B cell (primary cell): ENCODE data around the gene THOC5. TPM values are rescaled to one million over a fixed set of nuclear protein-coding genes. Genes with fewer than 3 reads are reported as not detected.

Experiments
- ATAC-seq: fragments of 200-7000 bp; cut with Tn5 transposase; one replicate; pipeline ENCODE4 v1.10.0; 2021; ENCODE audit warnings: low read depth, mild to moderate bottlenecking, moderate number of reproducible peaks, moderate library complexity
- CTCF ChIA-PET: fragments of 350-600 bp; sonication (Branson Sonifier 250); formaldehyde crosslinking; loops from one replicate; lab custom pipeline; 2021; ENCODE audit warnings: antibody characterized with exemption, inconsistent platforms; lab: Charles Lee
- POLR2A ChIA-PET: fragments of 350-600 bp; sonication (Branson Sonifier 250); formaldehyde crosslinking; loops from one replicate; lab custom pipeline; 2021; ENCODE audit warnings: antibody characterized with exemption; lab: Charles Lee
- DNase-seq: peaks from one replicate; pipeline ENCODE4 v3.0.0; 2013
- H2AFZ ChIP-seq: 2 replicates; pipeline ENCODE4 v1.6.1; 2012; ENCODE audit warnings: mild to moderate bottlenecking, low read depth, low read length; ENCODE audit not compliant: insufficient read depth, poor library complexity, severe bottlenecking
- H3K27ac ChIP-seq, 2 donors: 1 replicate in 1 of 2; 2 replicates in 1 of 2; pipeline ENCODE4 v1.5.1; 2012 to 2013; ENCODE audit warnings: low read length in 2 of 2, mild to moderate bottlenecking in 2 of 2, moderate library complexity in 1 of 2
- H3K27me3 ChIP-seq, 4 experiments: fragments of 200-600 bp in 1 of 4; sonication (generic) in 1 of 4; replicated peaks in 1 of 4; 1 replicate in 2 of 4; 2 replicates in 2 of 4; pipeline versions ENCODE4 v1.6.1 to v1.7.0; 2013 to 2016; ENCODE audit warnings: low read length in 3 of 4, mild to moderate bottlenecking in 2 of 4, mixed read lengths in 1 of 4, moderate library complexity in 1 of 4; ENCODE audit not compliant: insufficient read depth in 4 of 4, control insufficient read depth in 3 of 4; ENCODE audit errors: control extremely low read depth in 1 of 4
- H3K36me3 ChIP-seq, 2 experiments: replicated peaks in 1 of 2; 1 replicate in 1 of 2; 2 replicates in 1 of 2; pipeline versions ENCODE4 v1.6.1 to v1.7.1; 2013; ENCODE audit warnings: low read length in 1 of 2; ENCODE audit not compliant: insufficient read depth in 2 of 2, control insufficient read depth in 1 of 2; ENCODE audit errors: control extremely low read depth in 1 of 2, extremely low read depth in 1 of 2
- H3K4me1 ChIP-seq, 2 donors: fragments of 200-600 bp in 1 of 2; sonication (generic) in 1 of 2; 1 replicate in 1 of 2; 2 replicates in 1 of 2; pipeline versions ENCODE4 v1.5.1 to v1.6.1; 2013 to 2017; ENCODE audit warnings: low read length in 2 of 2; ENCODE audit not compliant: control insufficient read depth in 2 of 2, insufficient read depth in 2 of 2
- H3K4me2 ChIP-seq: replicated peaks from 2 replicates; pipeline ENCODE3; 2012; ENCODE audit warnings: mild to moderate bottlenecking, low read depth, low read length; ENCODE audit not compliant: poor library complexity, severe bottlenecking
- H3K4me3 ChIP-seq, 5 experiments: fragments of 200-600 bp in 1 of 5; sonication (generic) in 1 of 5; 1 replicate in 3 of 5; 2 replicates in 2 of 5; pipeline versions ENCODE4 v1.5.1 to v1.7.0; 2011 to 2016; ENCODE audit warnings: low read length in 4 of 5, mild to moderate bottlenecking in 4 of 5, low read depth in 2 of 5, control low read depth in 1 of 5, moderate library complexity in 1 of 5; ENCODE audit not compliant: insufficient read depth in 1 of 5; ENCODE audit errors: control extremely low read depth in 1 of 5, extremely low read depth in 1 of 5
- H3K79me2 ChIP-seq: fragments of 200-600 bp; sonication (generic); one replicate; pipeline ENCODE4 v1.6.0; 2016; ENCODE audit warnings: low read length; ENCODE audit not compliant: control insufficient read depth, insufficient read depth
- H3K9ac ChIP-seq: fragments of 200-600 bp; sonication (generic); 2 replicates; pipeline ENCODE4 v1.6.1; 2017; ENCODE audit warnings: mild to moderate bottlenecking, low read length, moderate library complexity
- H3K9me3 ChIP-seq, 3 donors: one replicate each; pipeline versions ENCODE4 v1.6.1 to v1.7.1; 2013; ENCODE audit warnings: low read length in 2 of 3; ENCODE audit not compliant: control insufficient read depth in 2 of 3, insufficient read depth in 1 of 3; ENCODE audit errors: control extremely low read depth in 1 of 3
- H4K20me1 ChIP-seq: 2 replicates; pipeline ENCODE4 v1.6.0; 2012; ENCODE audit warnings: mild to moderate bottlenecking, low read length; ENCODE audit not compliant: insufficient read depth, control insufficient read depth, poor library complexity, severe bottlenecking
- H3K27ac Mint-ChIP-seq: one replicate; pipeline ENCODE4 v1.8.0; 2021; ENCODE audit warnings: mixed read lengths
- H3K27me3 Mint-ChIP-seq: one replicate; pipeline ENCODE4 v1.8.0; 2021; ENCODE audit warnings: mixed read lengths
- H3K4me1 Mint-ChIP-seq: one replicate; pipeline ENCODE4 v1.8.0; 2021; ENCODE audit warnings: mixed read lengths
- H3K4me3 Mint-ChIP-seq: one replicate; pipeline ENCODE4 v1.8.0; 2021; ENCODE audit warnings: mixed read lengths
- H3K9me3 Mint-ChIP-seq: one replicate; pipeline ENCODE4 v1.8.0; 2022; ENCODE audit warnings: mixed read lengths; ENCODE audit not compliant: insufficient read depth
- EZH2 ChIP-seq: IDR thresholded peaks from 2 replicates; pipeline ENCODE4 v1.6.1; 2012; ENCODE audit warnings: borderline replicate concordance, low read depth, mild to moderate bottlenecking, moderate library complexity, low read length; ENCODE audit not compliant: insufficient read depth, poor library complexity, severe bottlenecking
- WGBS: methylation state at CpG from one replicate; pipeline ENCODE4 v1.1.5; 2013; ENCODE audit warnings: missing lambda C conversion rate; ENCODE audit not compliant: insufficient coverage; 5-methylcytosine and 5-hydroxymethylcytosine counted together
- intact Hi-C: fragments of 100-400 bp; cut with micrococcal nuclease; formaldehyde crosslinking; loops from one replicate; pipeline ENCODE4 v1.10.0; 2022
- polyA plus RNA-seq: library from polyadenylated mRNA; depleted of rRNA; stranded (reverse); fragments of >200 nt; gene quantifications from 2 replicates; pipeline ENCODE4 v1.2.3, GENCODE V29; 2012
- total RNA-seq, 2 donors: library from RNA; stranded (reverse); fragments of 120-200 nt in 1 of 2; gene quantifications; 1 replicate in 1 of 2; 2 replicates in 1 of 2; pipeline versions ENCODE4 v1.2.3 to v1.2.4, GENCODE V29; 2013 to 2022
- TF ChIP-seq, protein P1 (sequence below): fragments of 200-600 bp; IDR thresholded peaks from one replicate; pipeline ENCODE4 v1.8.0; 2022; ENCODE audit warnings: antibody characterized with exemption, mild to moderate bottlenecking

THOC5 gene
- total and polyA plus RNA-seq, 2 donors (not counting 1 experiment from before 2014, with no cell fraction given) = 26.5 to 59.1 TPM

DNA sequence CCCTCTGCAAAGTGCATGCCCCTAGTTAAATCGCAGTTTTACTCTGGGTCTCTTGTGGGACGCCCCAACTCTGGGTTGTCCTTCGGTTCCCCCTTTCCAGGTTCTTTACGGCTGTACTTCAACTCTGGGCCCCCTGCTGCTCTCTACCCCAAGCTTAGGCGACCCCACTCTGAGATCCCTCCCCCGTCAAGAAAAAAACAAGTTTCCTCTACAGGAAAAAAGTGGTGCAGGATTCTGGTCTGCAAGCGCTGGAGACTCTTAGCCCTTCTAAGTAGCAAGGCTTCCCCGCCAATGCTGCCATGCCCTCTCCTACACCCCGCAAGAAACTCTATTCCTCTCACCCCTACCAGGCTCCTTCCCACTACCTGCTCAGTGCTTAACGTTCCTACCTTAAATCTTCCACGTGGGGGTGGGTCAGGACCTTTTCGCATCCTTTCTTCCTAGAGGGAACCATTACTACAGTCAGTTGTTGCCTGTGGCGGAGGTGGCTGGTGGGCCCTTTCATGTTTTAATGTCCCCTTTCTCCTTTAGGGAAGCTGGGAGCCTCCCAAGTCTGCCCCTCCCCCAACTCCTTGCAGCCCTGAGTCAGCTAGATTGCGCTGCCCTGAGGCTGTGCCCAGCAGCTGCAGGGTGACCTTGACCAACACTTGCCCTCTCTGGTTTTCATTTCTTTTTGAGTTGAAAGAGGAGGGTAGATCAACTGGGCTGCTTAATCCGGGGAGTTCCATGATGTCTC is 72.1 kb downstream of the THOC5 start:
- H3K4me3 ChIP-seq = peak overlapping the region in 2 of 5 experiments; percentile 8 to 24
- 16% methylated on average over 12 of the region's 15 CpGs for WGBS
- H3K9ac ChIP-seq = no peak overlapping the region
- DNase-seq (no peak), ATAC-seq (no peak)
- Mint-ChIP-seq H3K4me1 (peaks cover 31% of the 10 kb centered on the region), H3K9me3 (no peaks in the 10 kb centered on the region), H3K4me3 (peak overlapping the region; percentile 79), H3K27me3 (peaks cover 39% of the 10 kb centered on the region), H3K27ac (no peak overlapping the region)
- H3K79me2 ChIP-seq = no peaks in the 10 kb centered on the region
- intact Hi-C loops = no loop called here
- peaks cover 0 to 27% (median 0%) of the 10 kb centered on the region in 3 donors for H3K9me3 ChIP-seq
- no peaks in the 10 kb centered on the region for H4K20me1 ChIP-seq
- TF ChIP-seq, protein P1, sequence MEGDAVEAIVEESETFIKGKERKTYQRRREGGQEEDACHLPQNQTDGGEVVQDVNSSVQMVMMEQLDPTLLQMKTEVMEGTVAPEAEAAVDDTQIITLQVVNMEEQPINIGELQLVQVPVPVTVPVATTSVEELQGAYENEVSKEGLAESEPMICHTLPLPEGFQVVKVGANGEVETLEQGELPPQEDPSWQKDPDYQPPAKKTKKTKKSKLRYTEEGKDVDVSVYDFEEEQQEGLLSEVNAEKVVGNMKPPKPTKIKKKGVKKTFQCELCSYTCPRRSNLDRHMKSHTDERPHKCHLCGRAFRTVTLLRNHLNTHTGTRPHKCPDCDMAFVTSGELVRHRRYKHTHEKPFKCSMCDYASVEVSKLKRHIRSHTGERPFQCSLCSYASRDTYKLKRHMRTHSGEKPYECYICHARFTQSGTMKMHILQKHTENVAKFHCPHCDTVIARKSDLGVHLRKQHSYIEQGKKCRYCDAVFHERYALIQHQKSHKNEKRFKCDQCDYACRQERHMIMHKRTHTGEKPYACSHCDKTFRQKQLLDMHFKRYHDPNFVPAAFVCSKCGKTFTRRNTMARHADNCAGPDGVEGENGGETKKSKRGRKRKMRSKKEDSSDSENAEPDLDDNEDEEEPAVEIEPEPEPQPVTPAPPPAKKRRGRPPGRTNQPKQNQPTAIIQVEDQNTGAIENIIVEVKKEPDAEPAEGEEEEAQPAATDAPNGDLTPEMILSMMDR = no peak
- TF ChIP-seq EZH2 = no peak
- ChIA-PET POLR2A (interaction anchor here (0.7 kb wide), 1 partner anchor 68 kb away, joined by 6 read pairs; no protein-coding TSS in a partner anchor), CTCF (interaction anchor here (1.1 to 2.4 kb wide), 2 partner anchors 10 to 43 kb away, joined by 3 to 10 read pairs; no protein-coding TSS in a partner anchor)
- H3K27ac ChIP-seq = no peak overlapping the region
- H3K4me2 ChIP-seq = peak overlapping the region; percentile 66
- H2AFZ ChIP-seq = no peak overlapping the region
- H3K27me3 ChIP-seq = peaks cover 0 to 64% (median 43%) of the 10 kb centered on the region in 4 experiments
- no peaks in the 10 kb centered on the region for H3K36me3 ChIP-seq
- peaks cover 22 to 31% of the 10 kb centered on the region in 2 donors for H3K4me1 ChIP-seq
